Keratinocyte (primary cell): Measurements from ENCODE around the gene MLPH.

Experiments used
- EZH2 ChIP-seq: IDR thresholded peaks from one replicate; pipeline ENCODE4 v1.6.1; 2012; ENCODE audit warnings: inconsistent platforms, mild to moderate bottlenecking, low read length, moderate library complexity
- TF ChIP-seq, protein P1 (sequence below), 3 experiments: IDR thresholded peaks in 1 of 3; conservative IDR thresholded peaks in 1 of 3; optimal IDR thresholded peaks in 1 of 3; 2 replicates in 2 of 3; 3 replicates in 1 of 3; pipeline versions ENCODE3 to v1.5.1; 2011; ENCODE audit warnings: low read length in 3 of 3, mild to moderate bottlenecking in 3 of 3, moderate library complexity in 2 of 3, control low read depth in 1 of 3, inconsistent platforms in 1 of 3; ENCODE audit not compliant: insufficient read depth in 2 of 3; ENCODE audit errors: extremely low read depth in 1 of 3

DNA sequence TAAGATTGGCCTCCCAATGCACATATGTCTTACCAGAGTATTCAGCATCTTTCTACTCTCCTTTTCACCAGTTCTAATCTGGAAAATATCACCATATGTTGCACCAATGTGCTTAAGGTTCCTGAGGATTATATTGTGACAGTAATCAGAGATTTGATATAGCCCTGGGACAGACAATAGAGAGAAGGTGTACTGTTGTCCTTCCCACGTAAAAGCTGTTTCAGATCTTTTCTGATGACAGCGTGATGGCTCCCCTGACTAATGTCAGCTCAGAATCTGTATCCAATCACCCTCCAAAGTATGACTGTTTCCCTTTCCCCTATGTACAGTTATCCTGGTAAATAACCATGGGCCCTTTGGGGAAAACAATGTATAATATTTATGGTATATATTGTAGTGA is 9.0 kb upstream of the MLPH start:
- TF ChIP-seq, protein P1, sequence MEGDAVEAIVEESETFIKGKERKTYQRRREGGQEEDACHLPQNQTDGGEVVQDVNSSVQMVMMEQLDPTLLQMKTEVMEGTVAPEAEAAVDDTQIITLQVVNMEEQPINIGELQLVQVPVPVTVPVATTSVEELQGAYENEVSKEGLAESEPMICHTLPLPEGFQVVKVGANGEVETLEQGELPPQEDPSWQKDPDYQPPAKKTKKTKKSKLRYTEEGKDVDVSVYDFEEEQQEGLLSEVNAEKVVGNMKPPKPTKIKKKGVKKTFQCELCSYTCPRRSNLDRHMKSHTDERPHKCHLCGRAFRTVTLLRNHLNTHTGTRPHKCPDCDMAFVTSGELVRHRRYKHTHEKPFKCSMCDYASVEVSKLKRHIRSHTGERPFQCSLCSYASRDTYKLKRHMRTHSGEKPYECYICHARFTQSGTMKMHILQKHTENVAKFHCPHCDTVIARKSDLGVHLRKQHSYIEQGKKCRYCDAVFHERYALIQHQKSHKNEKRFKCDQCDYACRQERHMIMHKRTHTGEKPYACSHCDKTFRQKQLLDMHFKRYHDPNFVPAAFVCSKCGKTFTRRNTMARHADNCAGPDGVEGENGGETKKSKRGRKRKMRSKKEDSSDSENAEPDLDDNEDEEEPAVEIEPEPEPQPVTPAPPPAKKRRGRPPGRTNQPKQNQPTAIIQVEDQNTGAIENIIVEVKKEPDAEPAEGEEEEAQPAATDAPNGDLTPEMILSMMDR (optimal IDR thresholded peaks at IDR 0.05 in 1 of 3, IDR thresholded peaks at IDR 0.05 in 1 of 3, conservative IDR thresholded peaks at IDR 0.05 in 1 of 3; ENCODE audit: extremely low read depth in 1 of 3, insufficient read depth in 2 of 3, low read length in 3 of 3): no peak
- no peak for TF ChIP-seq EZH2
